Stimulated activated CD4-positive, alpha-beta T cell treated with anti-CD3 and anti-CD28 coated beads, TNF-alpha, amount 100 ng/mL, for 1 hour (primary cell): ENCODE measurements around the gene SYNE2.

ENCODE experiments used
- DNase-seq, 3 donors: peaks; one replicate each; pipeline ENCODE4 v3.0.0-alpha.2; 2020; ENCODE audit warnings: low read depth in 3 of 3, low spot score in 1 of 3

The SYNE2 gene

DNA sequence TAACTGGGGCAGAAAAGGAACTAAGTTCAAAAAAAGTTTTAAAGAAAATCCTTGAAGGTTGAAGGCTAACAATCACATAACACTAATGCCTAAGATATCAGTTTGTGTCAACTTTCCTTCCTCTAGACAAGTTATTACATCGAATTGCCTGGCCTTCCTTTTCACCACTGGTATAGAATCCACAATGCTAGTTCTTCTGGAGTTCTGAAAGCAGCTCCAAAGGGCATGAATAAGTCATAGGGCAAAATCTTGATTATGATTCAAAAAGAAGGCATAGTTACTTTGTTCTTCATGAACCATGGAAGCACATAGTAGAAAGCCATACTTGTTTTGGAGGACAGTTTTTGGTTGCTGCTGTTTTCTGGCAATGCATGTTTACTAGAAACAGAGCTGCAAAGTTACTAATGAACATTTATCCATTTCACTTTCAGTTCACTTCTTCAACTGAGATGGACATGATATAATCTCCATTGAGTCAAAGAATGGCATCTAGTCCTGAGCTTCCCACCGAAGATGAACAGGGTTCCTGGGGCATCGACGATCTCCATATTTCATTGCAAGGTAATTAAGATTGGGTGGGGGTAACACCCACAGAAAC is 56.0 kb downstream of the SYNE2 start:
- DNase-seq: no peak

DNA sequence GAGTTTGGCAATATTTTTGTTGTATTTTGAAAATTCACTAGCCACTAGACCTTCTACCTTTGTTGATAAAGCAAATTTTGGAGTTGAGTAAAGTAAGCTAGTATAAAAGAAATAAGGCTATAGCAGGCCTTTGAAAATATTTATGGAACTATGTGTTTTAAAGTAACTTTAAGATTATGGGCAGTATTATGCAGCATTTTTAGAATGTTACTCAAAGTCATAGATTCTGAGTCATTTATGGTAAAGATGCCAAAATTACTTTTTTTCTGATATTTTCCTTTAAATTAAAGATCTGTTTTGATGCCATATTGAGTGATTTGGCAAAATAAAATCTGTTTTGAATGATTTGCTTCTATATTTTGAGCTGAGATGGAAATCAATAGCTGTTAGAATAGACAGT is 57.2 kb downstream of the SYNE2 start:
- DNase-seq: no peak

DNA sequence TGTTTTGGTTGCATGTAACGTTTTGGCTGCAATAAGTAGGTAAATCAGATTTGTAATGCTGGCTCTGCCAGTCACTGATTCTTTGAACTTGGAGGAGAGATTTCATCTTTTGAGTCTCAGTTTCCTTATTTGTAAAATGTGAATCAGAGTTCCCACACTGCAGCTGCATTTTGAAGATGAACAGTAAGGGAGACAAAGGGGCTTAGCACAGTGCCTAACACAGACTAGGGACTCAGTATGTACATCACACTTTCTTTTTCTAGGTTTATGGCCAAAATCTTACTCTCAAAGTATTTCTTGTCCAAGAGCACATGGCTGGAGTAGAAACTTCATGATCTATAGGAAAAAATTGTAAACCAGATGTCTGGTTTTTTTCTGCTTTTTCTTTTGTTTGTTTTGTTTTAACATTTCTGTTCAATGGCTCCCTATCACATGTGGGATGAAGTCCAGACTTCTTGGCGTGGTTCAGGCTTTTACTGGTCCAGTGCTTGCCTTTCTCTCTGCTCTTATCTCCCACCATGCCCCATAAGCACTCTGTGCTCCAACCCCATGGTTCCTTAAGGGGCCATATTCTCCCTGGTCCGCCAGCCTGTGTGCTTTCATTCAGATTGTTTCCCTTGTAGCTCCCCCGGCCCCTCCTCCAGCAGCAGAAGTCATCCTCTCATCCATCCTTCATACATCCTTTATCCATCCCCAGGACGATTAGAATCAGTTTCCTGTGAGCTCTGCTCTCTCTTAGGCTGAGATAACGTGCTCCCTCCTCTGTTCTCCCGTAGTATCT is 58.0 kb downstream of the SYNE2 start:
- no peak for DNase-seq

DNA sequence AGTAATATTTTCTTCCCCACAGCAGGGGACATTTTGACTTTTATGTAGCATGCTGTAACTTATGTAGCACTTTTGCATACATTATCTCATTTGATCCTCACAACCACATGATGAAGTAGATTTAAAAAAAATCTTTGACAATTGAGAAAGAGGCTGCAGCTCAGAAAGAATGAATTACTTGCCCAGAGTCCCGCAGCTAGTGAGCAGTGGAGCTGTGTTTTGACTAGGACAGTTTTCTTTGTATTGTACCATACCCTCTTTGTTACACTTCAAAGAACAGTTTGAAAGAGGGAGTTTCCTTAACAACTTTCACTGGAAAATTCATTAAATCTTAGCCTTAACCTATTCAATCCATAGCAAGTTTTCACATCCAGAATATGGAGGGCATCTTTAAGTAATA is 58.6 kb downstream of the SYNE2 start:
- DNase-seq: no peak

DNA sequence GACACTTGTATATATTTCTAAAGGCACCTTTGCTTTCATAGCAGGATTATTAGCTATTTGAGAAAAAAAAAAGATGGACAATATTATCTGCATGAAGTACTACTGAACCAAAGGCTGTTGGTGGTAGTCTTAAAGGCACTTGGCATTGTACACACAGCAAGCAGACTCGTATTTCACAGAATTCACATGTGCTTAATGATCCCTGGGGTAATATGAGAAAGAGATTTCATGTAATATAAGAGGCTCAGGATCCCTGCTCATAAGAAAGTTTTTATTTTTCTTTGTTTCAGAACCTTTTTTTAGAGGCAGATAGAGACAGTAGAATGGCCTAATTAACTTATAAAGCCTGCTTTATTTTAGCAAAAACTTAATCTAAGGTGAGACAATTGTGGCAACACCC is 59.5 kb downstream of the SYNE2 start:
- DNase-seq: no peak

DNA sequence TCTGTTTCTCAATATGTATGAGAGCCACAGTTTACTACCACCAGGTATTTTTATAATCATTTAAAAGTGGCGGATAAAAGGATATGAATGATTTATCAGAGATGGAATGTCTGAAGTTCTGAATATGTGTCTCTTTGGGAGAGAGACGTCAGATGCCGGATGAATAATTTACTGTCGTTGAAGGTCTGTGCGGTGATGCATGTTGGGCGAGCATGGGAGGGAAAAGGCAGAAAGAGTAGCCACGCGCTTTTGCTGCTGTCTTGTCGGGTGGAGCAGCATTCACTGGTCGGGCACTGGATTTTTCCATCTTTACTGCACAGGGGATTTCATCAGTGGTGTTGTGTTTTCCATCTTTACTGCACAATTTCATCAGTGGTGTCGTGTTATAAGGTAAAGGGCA is 65.6 kb downstream of the SYNE2 start:
- DNase-seq: no peak

DNA sequence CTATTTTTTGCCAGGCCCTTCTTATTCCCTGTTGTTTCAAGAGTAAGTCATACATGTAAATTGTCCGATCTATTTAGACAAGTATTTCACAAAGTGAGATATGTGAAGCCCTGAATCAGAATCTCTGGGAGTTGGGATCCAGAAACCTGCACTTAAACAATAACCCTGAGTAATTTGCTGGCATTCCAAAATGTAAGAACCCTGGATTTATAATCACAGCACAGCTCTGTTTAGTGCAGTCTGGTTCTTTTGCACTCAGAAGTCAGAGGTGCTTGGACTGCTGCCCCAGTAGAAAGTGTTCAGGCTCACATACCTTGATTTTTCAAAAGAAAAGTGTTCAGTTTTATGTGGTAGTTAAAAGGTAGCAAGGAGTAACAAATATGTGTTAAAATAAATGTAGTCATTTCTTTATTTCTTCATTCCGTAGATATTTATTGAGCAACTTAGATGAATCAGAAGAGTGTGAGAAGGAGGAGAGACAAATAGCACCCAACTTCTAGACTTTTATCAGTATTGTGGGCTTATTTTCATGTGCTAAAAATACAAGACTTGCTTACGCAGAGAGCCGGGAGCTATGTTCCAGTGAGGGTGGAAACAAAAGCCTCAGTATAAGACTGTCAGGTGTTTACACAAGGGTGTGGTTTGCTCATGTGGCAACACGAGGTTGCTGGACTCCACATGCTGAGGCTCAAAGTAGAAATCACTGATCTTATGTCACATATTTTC is 70.1 kb downstream of the SYNE2 start:
- DNase-seq: no peak

DNA sequence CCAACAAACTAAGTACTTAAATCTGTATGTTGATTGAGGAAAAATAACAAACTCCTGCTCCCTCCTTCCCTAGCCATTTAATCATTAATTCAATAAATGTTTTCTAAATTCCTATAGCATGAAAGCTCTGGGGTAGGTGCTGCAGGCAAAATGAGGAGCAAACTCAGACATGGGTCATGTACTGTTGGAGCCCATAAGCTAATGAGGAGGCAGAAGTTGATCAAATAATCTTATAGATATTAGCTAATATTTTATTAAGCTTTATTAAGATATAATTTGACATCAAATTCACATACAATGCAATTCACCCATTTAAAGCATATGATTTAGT is 70.6 kb downstream of the SYNE2 start:
- no peak for DNase-seq

DNA sequence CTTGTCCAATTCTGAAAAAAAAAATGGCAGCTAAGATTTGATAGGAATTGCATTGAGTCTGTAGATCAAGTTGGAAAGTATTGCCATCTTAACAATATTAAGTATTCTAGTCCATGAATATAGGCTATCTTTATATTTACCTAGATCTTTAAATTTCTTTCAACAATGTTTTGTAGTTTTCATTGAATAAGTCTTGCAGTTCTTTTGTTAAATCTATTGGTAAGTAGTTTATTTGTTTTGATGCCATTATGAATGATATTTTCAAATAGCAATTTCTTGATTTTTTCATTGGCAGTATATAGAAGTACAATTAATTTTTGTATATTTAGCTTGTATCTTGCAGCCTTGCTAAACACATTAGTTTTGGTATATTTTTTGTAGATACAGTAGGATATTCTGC is 71.6 kb downstream of the SYNE2 start:
- no peak for DNase-seq

DNA sequence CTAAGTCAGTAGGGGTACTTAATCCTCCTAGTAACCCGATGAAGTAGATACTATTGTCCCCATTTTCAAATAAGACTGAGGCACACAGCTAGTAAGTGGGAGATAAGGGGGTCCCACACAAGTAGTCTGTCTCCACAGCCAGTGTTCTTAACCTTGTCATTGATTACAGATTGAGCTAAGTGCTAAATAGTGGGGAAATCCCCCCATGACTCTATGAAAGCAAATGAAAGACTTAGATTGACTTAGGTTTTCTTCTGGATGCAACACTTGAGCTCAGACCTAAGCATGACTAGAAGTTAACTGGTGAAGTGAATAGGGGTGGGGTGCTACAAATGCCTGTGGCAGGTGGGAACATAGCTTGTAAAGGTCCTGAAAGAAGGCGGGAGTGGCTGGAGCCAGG is 73.8 kb downstream of the SYNE2 start:
- DNase-seq: no peak

DNA sequence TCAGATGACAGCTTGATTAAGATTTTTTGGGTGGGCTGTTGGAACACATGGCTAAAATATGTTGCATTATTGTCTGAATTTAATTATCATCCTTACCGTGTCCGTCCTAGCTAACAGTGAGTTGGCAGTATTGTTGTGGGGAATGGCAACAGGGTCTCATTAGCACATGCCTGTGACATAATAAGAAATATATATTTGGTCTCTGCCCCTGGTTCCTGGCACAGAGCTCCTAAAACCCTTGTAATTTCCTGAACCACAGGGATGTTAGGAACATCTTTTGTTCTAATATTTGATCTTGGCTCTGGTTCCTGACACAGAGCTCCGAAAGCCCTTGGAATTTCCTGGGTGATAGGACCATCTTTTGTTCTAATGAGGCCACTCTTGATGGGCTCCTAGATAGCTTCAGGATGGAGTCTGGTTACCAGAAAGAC is 76.0 kb downstream of the SYNE2 start:
- no peak for DNase-seq

DNA sequence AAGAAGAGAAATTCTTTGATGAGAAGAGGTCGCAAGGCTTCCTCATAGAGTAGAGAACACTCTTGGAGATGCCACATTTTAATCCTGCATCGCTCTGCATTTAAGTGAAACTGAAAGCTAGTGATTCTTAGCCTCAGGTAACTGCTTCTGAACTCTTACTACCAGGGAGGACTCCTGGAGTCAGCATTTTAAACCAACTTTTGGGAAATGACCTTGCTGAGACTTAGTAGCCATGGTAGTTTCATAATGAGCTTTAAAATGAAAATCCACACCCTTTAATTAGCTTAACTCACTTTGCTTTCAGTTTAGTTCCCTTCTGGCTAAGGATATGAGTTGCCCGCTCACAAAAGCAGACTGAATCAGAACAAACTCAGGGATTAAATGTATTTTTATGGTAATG is 80.3 kb downstream of the SYNE2 start:
- no peak for DNase-seq

DNA sequence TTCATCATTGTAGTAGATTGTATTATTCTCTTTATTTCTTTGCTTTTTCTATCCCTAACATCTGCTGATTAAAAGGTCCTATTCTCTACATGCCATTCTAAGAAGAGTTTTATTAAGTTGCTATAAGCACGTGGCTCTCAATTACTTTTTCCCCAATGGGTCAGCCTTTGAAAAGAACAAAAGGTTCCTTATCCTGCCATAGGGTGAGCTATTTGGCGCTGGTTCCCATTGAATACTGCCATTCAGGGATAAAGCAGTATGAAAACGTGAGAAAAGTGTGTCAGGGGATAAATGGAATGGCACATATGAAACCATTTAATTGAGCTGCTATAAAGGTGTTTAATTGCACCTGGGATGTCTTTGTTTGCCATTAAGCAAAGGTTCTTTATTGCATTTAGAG is 80.9 kb downstream of the SYNE2 start:
- no peak for DNase-seq

DNA sequence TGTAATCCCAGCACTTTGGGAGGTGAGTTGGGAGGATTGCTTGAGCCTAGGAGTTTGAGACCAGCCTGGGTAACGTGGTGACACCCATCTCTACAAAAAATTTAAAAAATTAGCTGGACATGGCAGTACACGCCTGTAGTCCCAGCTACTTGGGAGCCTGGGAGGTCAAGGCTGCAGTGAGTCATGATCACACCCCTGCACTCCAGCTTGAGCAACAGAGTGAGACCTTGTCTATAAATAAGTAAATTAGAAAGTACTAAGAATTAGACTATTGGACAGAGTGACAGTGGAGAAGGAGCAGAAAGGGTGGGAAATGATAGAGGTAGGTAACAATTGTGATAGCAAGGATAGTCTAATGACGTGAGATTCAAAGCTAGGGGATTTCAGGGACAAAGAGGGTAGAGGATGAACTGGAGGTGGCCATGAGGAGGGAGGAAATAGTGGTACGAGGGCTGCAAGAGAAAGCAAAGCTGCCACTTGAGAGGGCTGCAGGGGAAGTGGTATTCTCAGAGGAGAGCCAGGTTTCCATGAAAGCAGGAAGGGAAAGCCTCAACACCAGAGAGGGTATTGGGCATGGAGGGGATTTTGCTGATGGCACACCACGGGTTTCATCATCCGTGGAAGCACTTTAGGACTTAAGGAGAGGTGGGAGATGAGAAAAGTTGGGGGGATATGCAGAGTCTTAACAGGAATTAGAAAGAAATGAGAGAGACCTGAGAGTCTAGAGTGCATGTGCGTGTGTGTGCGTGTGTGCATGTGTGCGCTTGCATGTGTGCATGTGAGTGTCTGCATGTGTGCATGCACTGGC is 85.6 kb downstream of the SYNE2 start:
- no peak for DNase-seq

DNA sequence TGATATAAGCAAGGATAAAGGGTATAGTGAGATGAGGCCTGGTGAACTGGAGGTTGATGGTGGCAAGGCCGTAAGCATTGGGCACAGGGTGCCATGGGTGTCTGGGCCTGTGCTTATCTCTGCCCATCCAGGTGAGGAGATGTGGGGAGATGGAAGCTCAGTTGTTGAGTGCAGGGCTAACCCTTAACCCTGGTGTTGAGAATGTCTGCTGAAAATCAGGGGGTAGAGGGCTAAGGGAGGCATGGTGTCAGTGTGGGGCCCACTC is 86.1 kb downstream of the SYNE2 start:
- DNase-seq: no peak

DNA sequence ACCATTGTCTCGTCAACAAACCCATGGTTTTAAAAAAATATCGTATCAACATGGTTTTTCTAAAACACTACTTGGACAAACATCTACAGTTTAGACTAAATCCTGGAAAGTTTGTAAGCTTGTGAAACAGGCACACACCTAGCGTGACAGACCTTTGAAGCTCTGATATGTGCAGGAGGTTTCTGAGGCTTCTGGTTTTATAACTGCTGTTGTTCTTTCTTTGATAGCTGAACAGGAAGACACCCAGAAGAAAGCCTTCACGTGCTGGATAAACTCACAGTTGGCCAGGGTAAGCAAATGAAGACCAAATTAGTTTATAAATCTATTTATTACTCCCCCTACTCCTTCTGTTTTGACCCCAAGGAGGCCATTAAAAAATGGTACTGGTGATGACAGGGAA is 87.6 kb downstream of the SYNE2 start:
- DNase-seq: no peak

DNA sequence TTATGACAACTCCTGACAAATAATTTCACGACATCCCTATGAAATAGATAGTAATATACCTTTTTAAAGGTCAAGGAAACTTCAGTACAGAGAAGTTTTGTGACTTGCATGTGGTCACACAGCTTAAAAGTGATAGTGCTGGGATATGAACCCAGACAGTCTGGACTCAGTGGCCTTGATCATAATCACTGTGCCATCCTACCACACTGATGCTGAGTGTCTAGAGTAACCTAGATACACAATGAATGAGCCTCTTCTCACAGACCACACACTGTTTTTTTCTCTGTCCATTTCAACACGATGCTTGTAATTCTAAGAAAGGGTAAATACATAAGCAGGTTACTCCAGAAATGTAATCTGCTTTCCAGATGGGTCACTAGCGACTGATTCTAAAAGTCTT is 88.2 kb downstream of the SYNE2 start:
- no peak for DNase-seq

DNA sequence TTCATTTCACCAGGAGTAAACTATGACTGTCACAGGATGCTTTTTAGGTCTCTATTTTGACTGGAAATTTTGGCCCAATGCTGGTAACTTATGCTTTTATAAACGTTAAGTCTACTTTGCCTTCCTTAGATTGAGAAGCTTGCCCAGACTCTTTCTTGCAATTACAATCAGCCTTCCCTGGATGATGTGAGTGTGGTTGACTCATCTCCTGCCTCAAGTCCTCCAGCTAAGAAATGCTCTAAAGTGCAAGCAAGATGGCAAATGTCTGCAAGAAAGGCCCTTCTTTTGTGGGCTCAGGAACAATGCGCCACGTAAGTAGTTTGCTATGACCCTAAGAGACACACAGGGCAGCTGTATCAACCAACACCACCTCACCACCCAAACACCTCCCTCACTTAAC is 96.9 kb downstream of the SYNE2 start:
- no peak for DNase-seq

DNA sequence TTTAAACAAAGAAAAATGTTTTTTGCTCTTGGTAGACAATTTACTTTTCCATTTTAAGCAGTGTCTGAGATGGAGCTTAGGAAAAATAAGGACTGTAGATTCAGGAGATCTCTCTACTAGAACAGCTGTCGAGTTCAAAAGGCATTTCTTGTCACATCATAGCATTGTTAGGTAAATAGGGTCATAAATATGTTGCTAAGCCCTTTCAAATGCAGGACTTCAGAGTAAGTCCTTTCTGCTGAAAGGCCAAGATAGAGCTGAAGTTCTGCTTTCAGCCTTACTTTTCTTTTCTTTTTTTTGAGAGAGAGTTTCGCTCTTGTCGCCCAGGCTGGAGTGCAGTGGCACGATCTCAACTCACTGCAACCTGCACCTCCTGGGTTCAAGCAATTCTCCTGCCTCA is 98.2 kb downstream of the SYNE2 start:
- DNase-seq: no peak

DNA sequence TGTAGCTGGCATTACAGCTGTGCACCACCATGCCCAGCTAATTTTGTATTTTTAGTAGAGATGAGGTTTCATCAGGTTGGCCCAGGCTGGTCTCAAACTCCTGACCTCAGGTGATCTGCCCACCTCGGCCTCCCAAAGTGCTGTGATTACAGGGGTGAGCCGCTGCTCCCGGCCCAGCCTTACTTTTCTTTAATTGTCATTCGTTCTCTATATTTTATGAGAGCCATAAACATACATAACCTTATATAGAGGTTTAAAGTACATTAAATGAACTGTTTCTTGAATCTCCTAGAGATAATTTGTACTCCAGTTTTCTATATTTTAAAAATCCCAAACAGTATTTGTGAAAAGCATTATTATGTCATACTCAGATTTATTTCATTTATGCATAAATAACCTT is 98.6 kb downstream of the SYNE2 start:
- DNase-seq: no peak

DNA sequence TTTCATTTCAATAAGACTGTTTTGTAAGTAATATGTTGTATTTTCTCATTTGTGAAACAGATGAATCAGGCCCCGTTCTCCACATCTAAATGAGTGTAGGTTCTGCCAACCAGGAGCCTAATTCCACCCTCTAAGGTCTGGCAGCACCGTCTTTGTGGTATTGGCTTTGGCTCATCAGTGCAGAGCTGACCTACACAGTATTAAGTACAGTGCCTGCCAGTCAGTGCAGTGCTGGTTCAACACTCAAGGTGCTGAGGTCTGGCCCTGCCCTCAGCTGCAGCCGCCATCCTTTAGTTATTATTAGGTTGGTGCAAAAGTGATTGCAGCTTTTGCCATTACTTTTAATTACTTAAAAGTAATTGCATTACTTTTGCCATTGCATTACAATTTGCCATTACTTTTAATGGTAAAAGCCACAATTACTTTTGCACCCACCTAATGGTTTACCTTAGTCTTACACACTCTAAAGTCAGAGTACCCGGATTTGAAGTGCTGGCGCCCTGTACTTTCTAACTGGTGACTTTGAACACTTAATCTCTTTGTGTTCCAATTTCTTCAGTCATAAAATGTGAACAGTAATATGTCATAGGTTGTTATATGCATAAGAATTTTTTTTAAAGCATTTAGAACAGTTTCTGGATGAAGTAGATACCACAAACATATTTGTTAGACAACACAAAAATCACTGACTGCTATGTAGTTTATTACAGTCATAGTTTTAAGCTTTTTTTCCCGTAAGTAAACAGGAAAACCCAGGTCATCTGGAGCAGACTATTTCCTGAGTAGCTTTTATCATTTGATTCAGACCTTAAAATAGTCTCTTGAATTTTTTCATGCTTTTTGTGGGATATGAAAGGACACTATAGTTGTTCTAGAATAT is 99.5 kb downstream of the SYNE2 start:
- no peak for DNase-seq
